ENCODE results near the gene FBXO39.
"Not testable (repeated sequence)": the region's sequence is repeated elsewhere in the genome, so short reads cannot be mapped to it uniquely, and the experiment has no call there.

FBXO39 gene

DNA sequence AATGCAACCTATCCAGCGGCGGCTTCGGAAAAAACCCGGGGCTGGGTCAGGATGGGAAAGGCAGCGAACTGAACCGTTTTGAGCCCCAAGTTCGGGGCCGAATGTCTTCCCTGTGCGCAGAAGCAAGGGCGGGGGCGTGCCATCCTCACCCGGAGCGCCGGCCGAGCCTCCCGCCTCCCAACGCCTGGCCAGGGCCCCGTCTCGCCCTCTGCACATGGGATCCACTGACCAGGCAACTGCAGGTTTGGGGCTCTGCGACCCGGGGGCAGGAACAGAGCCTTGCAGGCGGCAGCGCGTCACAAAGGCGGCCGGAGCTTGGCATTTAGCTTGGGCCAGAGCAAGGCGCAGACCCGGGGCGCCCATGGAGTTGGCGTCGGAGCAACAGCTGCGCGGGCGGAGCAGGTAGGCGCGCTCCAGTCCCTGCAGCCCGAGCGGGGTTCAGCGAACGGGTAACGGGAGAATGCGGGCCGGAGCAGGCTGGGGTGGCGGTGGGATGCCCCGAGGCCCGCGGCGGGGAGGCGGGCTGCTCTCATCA is at the start of gene FBXO39:
Gene FBXO39 (plus strand): TSS at position 345 of the 535 bp plus-strand sequence. CDS start 3,654 bp downstream, outside the sequence.
- no peak for DNase-seq (ENCODE audit: low read depth)

DNA sequence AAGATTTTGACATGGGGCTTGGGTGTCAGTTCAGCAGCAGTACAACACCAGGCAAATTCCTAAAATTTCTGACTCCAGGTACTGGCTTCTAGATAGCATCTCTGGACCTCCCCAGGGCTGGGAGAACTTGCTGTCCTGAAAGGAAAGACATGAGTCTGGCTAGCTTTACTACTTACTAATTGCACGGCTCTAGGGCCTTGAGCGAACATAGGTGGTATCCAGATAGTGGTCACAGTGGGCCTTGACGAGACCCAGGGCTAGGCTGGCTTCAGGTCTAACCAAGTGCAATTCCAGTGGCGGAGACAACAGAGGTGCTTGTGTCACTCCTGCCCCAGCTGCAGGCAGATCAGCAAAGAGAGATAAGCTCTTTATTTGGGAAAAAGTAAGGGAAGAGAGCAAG is 46.5 kb upstream of the FBXO39 start:
- DNase-seq (ENCODE audit: low read depth): no peak

DNA sequence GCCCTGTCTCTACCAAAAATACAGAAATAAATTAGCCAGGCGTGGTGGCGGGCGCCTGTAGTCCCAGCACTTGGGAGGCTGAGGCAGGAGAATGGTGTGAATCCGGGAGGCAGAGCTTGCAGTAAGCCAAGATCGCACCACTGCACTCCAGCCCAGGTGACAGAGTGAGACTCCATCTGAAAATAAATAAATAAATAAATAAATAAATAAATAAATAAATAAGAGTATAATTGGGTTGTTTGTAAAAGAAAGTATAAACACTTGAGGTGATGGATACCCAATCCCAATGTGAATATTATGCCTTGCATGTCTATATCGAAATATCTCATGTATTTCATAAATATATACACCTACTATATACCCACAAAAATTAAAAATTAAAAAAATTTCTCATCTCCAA is 29.4 kb upstream of the FBXO39 start:
- DNase-seq (ENCODE audit: low read depth): not testable (repeated sequence)

DNA sequence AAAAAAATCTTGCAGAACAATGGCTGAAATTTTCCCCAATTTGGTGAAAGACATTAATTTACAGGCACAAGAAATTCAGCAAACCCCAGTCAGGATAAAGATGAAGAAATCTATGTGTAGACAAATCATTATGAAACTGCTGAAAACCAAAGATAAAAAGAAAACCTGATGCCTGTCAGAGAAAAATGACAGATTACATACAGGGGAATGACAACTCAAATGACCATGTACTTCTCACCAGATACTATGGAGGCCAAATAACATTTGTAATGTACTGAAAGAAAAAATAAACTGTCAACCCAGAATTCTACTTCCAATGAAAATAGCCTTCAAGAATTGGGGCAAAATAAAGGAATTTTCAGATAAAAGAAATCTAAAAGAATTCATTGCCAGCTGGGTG is 27.4 kb upstream of the FBXO39 start:
- no peak for DNase-seq (ENCODE audit: low read depth)

DNA sequence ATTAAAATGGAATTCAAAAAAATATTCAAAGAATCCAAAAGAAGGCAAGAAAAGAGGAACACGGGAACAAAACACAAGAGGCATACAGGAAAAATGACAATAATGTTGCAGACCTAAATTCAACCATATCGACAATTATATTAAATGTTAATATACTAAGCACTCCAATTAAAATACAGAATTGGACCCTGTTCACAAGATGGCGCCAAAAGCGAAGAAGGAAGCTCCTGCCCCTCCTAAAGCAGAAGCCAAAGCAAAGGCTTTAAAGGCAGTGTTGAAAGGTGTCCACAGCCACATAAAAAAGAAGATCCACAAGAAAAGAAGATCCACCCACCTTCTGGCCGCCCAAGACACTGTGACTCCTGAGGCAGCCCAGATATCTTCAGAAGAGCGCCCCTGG is 26.5 kb upstream of the FBXO39 start:
- no peak for DNase-seq (ENCODE audit: low read depth)

DNA sequence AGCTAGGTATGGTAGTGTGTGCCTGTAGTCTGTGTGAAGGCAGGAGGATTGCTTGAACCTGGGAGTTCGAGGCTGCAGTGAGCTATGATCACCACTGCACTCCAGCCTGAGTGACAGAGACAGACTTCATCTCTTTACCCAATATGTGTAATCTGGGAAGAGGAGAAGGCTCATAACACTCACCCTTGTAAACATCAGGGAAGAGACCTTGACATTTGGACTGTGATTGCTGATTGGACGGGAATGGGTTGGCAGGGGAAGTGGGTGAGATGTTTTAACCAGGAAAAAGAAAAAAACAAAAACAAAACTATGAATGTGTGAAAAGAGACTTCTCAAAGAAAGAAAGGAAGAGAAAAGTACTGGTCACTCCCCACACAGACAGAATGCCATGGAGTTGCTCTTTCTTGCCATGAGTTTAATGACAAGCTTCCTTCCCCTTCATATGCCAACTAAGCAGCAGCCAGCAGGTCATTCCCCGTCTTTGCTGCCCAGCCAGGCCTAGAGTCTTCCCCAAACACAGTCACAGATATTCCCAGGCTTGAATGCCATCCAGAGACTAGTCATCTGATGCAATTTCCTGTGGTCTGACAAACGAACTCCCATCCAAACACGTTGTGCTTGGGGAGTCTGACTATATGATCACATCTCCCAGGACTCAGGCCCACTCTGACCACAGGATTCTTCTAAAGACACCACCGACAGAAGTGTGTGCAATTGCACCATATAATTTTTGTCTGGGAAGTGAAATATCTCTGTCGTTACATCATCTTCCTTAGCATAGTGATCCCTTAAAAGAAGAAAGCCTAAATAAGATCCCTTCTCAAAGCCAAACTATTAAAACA is 23.7 kb upstream of the FBXO39 start:
- DNase-seq (ENCODE audit: low read depth): peak; percentile 99

DNA sequence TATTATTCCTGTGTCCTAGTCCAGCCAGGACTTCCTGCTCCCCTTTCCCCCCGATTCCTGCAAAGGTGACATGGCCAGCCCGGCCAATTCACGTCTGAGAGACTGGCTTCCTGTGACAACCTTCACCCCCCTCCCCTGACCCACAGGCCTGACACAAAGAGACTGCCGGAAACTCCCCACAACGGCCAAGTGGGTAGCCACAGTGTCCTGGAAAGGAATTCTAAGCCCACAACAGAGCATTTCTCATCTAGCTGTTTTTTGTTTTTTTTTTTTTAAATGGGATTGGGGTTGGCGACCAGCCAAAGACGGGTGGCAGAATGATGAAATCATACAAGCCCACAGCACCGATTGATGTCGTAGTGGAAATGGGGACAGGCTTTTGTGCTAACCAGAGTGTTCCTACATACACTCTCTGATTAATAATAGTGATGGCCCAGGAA is 23.0 kb upstream of the FBXO39 start:
- peak; percentile 76 for DNase-seq (ENCODE audit: low read depth)

DNA sequence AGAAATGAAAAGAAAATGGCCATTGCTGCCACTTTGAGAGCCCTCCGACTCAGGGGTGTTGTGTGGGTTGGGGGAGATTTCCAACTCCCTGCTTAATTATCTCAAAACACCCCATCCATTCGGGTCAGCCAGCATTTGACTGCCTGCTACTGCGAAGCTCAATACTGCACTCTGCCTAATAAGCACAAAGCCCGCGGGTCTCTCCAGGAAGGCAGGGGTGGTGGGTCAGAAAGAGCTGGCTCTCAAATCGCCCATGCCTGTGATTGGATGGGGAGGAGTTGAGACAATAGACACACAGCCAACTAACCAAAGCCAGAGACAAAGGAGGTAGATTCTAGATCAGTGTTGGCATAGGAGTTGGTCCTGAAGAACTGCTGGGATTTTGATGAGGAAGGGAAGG is 22.5 kb upstream of the FBXO39 start:
- DNase-seq (ENCODE audit: low read depth): no peak

DNA sequence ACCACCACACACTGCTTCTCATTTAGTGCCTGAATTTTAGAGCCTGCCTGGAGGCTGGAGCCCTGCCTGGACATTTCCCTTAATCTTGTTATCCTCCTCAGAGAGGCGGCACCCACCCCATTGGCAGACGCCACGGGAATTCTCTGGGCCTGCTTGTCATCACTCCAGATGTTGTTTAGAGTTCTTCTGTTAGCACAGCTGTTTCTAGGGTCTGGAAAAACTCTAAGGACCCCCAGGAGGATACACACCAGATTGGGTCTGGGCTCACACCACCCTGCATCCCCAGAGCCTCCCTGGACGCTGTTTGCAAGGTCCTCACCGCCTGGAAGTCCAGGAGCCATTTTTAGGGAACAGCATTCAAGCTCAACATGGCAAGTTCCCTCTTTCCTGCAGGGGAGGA is 20.7 kb upstream of the FBXO39 start:
- peak; percentile 63 for DNase-seq (ENCODE audit: low read depth)

DNA sequence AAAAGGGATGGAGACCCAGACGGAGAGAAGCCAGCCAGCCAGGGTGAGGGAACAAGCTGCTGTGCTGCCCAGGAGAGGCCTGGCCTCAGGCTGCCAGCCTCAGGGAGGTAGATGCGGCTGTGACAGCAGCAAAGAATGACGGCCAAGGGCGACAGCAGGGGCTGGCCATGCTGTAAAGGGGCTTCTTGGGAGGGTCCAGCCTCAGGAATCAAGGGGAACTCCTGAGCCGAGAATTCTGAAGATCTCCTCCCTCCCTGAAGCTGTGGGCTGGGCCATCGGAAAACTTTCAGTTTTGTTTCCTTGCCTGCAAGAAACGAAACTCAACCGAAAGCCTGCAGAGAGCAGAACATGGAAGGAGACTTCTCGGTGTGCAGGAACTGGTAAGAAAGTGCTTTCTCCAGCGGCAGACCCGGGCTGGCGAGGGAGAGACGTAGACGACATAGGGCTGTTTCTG is 20.3 kb upstream of the FBXO39 start, which contains the start of gene XAF1:
Gene XAF1 (plus strand): TSS at position 316 of the 454 bp plus-strand sequence. CDS start 33 bp downstream, at position 349.
- peak; percentile 53 for DNase-seq (ENCODE audit: low read depth)

DNA sequence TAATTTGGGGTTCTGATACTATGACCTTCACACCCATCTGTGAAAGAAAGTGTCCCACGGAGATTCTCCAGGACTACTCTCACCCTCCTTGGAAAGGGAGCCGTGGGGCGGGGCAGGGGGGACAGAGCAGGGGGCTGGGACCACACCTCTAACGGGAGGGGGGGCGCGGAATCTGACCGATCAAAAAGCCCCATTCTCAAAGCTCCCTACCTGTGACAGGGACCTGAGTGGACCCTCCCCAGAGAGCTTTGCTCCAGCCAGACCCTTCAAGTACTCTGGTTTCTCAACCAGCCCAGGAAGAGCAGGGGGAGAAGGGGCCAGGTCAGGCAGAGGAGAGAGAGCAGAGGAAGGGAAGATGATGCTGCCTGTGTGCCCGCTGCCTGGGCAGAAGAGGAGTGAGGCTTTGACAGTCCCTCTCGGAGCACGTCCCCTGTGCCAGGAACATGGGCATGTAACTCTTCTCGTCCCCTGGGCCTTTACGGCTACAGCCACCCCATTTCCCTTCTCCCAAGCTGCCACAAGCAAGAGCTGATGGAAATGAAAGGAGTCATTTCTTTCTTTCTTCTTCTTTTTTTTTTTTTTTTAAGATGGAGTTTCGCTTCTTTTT is 19.5 kb upstream of the FBXO39 start:
- no peak for DNase-seq (ENCODE audit: low read depth)

DNA sequence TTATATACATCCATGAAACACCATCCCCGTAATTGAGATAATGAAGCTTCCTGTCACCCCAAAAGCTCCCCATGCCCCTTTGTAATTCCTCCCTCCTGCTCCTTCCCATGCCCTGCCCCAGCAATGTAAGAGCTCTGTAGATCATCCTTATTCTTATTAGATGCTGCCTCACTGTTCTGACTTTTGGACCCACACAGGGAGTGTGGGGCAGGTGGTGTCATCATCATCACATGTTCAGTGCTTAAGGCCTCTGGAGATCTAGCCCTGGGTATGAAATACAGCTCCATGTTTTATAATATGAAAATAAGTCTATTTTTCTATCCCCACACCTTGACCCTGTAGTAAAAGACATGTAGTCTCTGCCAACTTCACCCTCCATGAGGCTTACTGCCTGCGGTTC is 18.3 kb upstream of the FBXO39 start:
- no peak for DNase-seq (ENCODE audit: low read depth)

DNA sequence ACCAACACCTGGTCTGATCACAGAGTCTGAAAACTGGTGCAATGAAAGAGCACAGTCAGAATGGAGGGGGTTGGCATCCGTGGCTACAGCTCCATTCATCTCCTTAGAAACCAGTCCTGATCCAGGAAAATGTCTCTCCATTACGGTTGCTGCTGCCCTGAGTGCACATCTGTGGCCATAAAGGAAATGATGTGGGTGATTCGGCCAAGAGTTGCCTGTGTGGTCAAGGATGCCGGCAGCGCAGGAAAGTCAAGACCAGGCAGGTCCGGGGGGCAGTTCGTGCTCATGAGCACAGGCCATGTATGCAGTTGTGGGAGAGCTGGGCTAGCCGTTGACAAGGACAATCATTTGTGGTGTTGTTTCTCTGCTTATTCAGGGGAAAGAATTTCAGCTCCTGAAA is 14.2 kb upstream of the FBXO39 start:
- DNase-seq (ENCODE audit: low read depth): no peak

DNA sequence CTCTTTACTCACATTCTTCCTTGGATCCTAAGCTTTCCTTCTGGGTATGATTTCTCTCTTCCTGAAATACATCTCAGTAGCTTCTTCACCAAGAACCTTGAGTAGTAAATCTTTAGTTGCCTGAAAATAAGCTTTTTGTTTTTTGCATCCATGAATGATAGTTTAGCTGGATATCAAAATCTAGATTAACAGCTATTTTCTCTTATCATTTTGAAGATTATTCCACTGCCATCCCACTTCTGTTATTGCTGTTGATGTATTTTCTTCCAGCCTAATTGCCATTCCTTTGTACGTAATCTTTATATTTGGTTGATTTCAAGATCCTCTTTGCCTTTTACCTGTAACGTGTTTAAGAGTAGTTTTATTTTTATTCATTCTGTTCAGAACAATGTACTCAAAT is 7.6 kb upstream of the FBXO39 start:
- no peak for DNase-seq (ENCODE audit: low read depth)

DNA sequence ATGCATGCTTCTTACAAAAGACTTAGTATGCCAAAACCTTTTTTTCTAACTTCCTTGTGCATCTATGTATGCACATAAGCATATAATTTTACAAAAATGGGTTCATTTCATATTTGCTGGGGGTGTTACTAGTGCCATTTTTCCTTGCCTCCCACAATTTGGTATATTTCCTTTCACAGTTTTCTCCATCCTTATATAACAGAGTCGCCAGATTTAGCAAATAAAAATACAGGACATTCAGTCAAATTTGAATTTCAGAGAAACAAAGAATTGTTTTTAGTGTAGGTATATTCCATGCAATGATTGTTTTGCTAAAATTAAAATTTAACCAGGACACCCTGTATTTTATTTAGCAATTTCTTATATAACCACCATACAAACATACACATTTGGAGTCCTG is 4.0 kb upstream of the FBXO39 start:
- no peak for DNase-seq (ENCODE audit: low read depth)

DNA sequence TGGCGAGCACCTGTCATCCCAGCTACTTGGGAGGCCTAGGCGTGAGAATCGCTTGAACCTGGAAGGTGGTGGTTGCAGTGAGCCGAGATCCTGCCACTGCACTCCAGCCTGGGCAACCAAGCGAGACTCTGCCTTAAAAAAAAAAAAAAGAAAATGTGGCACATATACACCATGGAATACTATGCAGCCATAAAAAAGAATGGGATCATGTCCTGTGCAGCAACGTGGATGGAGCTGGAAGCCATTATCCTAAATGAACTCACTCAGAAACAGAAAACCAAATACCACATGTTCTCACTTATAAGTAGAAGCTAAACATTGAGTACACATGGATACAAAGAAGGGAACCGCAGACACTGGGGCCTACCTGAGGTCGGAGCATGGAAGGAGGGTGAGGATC is 1.1 kb upstream of the FBXO39 start:
- not testable (repeated sequence) for DNase-seq (ENCODE audit: low read depth)

DNA sequence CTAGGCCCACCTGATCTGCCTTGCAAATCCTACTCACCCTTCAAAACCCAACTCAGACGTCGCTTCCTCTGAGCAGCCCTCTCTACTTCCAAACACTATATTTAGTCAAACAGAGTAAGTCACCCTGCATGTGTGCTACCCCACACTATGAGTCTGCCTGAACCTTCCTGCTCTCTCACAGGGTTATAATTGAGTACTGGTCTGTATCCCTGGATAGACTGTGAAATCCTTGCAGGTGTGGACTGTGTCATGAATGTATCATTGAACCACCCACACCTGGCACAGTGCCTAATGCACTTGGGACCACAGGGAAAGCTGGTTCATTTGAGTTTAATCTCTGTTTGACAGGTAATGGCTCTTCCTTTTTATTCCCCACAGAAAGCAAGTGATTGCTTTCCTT is 3.4 kb downstream of the FBXO39 start:
- DNase-seq (ENCODE audit: low read depth): no peak

DNA sequence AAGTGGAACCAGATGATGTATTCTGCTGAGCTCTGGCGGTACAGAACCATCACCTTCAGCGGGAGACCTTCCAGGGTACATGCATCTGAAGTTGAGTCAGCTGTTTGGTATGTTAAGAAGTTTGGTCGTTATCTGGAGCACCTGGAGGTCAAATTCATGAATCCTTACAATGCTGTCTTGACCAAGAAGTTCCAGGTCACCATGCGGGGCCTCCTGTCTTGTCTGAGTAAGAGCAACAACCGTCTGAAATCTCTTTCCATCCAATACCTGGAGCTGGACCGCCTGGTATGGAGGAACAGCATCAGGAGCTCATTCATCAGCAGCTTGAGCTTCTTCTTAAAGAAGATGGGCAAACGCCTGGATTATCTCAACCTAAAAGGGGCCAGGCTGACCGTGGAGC is 4.0 kb downstream of the FBXO39 start:
- DNase-seq (ENCODE audit: low read depth): no peak

DNA sequence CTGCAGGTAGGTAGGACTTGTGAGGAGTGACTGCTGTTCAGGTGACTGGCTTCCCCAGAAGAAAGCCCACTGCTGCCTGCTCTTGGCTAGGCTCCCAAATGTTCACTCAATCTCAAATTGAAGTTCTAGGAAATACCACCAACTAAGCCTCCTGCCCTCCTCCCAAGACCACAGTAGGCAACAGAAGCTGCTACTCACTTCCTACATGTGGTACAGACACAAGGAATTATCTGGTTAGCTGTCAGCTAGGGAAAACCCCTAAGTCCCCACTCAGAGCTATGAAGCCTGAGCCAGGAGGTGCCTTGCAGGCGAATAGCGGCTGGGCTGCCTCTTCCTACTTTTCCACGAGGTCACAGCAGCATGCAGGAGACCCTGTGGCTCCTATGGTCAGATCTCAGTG is 4.9 kb downstream of the FBXO39 start:
- DNase-seq (ENCODE audit: low read depth): no peak

DNA sequence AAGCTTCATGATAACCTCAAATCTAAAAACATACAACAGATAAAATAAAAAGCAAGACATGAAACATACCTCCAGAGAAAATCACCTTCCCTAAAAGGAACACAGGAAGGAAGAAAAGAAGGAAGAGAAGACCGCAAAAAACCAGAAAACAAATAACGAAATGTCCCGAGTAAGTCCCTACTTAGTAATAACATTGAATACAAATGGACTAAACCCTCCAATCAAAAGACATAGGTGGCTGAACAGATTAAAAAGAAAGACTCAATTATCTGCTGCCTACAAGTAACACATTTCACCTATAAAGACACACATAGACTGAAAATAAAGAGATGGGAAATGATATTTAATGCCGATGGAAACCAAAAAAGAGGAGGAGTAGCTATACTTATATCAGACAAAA is 6.2 kb downstream of the FBXO39 start:
- DNase-seq (ENCODE audit: low read depth): no peak

DNA sequence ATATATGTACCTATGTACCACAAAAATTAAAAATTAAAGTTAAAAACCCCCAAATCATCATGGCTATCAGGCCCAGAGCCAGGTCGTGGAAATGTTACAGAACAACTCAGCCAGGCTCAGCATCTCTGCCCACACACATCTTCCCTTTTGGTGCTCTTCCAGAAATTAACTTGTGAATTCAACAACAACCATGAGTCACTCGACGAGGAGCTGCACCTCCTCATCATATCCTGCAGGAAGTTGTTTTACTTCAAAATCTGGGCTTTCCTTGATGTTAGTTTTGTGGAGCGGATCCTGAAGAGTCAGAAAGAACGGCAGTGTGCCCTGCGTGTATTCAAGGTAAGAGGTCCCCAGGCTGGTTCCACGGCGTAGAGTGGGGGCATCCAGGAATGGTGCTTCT is 10.6 kb downstream of the FBXO39 start:
- DNase-seq (ENCODE audit: low read depth): no peak

DNA sequence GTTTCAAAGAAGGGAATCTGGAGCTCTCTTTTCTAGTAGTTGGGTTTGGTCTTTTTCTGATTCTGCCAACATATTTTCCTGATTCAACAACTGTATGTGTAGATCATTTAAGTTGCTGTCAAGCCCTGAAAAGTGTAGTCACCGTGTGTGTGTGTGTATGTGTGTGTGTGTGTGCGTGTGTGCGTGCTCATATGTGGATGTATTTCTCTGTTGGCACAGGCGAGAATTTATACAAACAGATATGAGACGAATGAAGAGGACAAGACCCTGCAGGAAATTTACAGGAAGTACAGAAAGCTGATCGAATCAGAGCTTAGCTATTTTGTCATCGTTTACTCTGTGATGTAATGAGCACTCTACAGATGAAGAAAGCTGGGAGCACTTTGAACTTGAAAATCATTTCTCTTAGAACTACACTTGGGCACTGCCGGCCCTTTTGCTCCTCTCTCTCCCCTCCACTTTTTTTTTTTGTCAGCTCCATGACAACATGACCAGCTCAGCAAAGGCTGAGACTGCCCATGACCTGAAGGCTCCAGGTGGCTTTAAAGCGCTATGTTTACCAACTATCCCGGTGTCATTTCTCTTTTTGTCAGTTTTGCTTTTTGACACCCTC is 11.2 kb downstream of the FBXO39 start:
- DNase-seq (ENCODE audit: low read depth): no peak

DNA sequence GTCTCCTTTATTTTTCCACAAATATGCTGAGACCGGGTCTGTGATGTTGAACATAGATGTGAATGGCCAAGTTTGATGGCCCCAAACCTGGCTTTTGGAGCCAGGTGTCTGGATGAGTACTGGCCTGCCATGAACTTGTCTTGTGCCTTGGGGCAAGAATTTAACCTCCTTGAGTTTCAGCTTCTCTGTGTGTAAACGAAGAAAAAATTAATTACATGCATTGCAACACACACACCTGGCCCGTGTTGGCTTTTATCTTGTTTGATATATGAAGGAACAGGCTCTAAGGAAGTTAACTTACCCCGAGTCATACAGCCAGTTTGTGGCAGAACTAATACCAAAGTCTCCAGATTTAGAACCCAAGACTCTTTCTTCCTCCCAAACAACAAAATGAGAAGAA is 13.1 kb downstream of the FBXO39 start:
- DNase-seq (ENCODE audit: low read depth): no peak
